ENCODE data around the gene KCNMA1.
"Not testable (repeated sequence)": the region's sequence is repeated elsewhere in the genome, so short reads cannot be mapped to it uniquely, and the experiment has no call there.

The KCNMA1 gene

GRCh38 chr10:77526868-77527617 lies 110.6 kb downstream of the KCNMA1 start:
- Histone ChIP-seq H3K27ac (ENCODE audit: low read depth, low read length) (no peak overlapping the region), H3K27me3 (ENCODE audit: insufficient read depth, low read length) (no peaks in the 10 kb centered on the region), H3K4me1 (ENCODE audit: insufficient read depth, low read length) (peaks cover 38% of the 10 kb centered on the region), H3K36me3 (ENCODE audit: insufficient read depth, low read length) (no peaks in the 10 kb centered on the region), H3K9ac (ENCODE audit: low read depth, low read length) (no peak overlapping the region), H3K9me3 (ENCODE audit: insufficient read depth, low read depth, low read length) (no peaks in the 10 kb centered on the region), H3K4me3 (ENCODE audit: low read length) (no peak overlapping the region)
- 87% methylated on average over 6 of the region's 6 CpGs for WGBS

GRCh38 chr10:77524281-77524711 lies 113.3 kb downstream of the KCNMA1 start:
- Histone ChIP-seq H3K36me3 (ENCODE audit: insufficient read depth, low read length) (no peaks in the 10 kb centered on the region), H3K9me3 (ENCODE audit: insufficient read depth, low read depth, low read length) (0 out of 2 replicates have a peak, but pooled peaks cover 3% of the 10 kb centered on the region), H3K27me3 (ENCODE audit: insufficient read depth, low read length) (no peaks in the 10 kb centered on the region), H3K4me3 (ENCODE audit: low read length) (no peak overlapping the region), H3K4me1 (ENCODE audit: insufficient read depth, low read length) (peaks cover 16% of the 10 kb centered on the region), H3K9ac (ENCODE audit: low read depth, low read length) (no peak overlapping the region), H3K27ac (ENCODE audit: low read depth, low read length) (no peak overlapping the region)
- 74% methylated on average over 4 of the region's 6 CpGs for whole genome bisulfite sequencing

DNA sequence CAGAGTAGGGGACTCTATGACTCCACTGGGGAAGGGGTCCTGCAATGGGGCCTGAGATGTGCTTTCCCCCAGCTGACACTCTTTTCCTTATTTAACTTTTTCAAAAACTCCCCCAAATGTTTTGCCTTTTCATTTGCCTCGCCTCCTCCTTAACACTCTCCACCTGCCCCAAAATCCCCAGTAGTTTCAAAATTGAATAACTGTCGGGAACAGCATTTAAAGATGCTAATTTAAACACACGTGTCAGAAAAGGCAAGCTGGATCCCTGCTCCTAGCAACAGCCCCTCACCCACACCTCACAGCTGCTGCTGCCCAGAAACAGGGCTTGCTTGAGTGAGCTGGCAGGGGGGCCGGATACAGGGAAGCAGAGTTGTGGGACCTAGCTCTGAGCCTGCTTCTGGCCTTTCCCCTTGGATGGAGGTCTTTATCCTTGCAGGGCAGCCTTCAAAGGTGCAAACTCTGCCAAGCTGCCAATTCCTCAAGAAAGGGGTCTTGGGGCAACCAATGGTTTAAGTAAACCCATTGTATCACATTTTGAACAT lies 115.3 kb downstream of the KCNMA1 start:
- H3K27ac ChIP-seq (ENCODE audit: low read depth, low read length) = no peak overlapping the region
- H3K4me1 ChIP-seq (ENCODE audit: insufficient read depth, low read length) = peaks cover 12% of the 10 kb centered on the region
- no peaks in the 10 kb centered on the region for H3K36me3 ChIP-seq (ENCODE audit: insufficient read depth, low read length)
- no peaks in the 10 kb centered on the region for H3K27me3 ChIP-seq (ENCODE audit: insufficient read depth, low read length)
- WGBS = 60% methylated on average over 4 of the region's 4 CpGs
- 0 out of 2 replicates have a peak, but pooled peaks cover 3% of the 10 kb centered on the region for H3K9me3 ChIP-seq (ENCODE audit: insufficient read depth, low read depth, low read length)
- H3K9ac ChIP-seq (ENCODE audit: low read depth, low read length) = no peak overlapping the region
- H3K4me3 ChIP-seq (ENCODE audit: low read length) = no peak overlapping the region

GRCh38 chr10:77520995-77521394 lies 116.6 kb downstream of the KCNMA1 start:
- H3K9me3 ChIP-seq (ENCODE audit: insufficient read depth, low read depth, low read length) = 0 out of 2 replicates have a peak, but pooled peaks cover 3% of the 10 kb centered on the region
- 0 out of 2 replicates have a peak, but pooled peaks cover 2% of the 10 kb centered on the region for H3K4me1 ChIP-seq (ENCODE audit: insufficient read depth, low read length)
- no peak overlapping the region for H3K4me3 ChIP-seq (ENCODE audit: low read length)
- no peaks in the 10 kb centered on the region for H3K36me3 ChIP-seq (ENCODE audit: insufficient read depth, low read length)
- H3K9ac ChIP-seq (ENCODE audit: low read depth, low read length) = no peak overlapping the region
- WGBS = 92% methylated on average over 2 of the region's 2 CpGs
- no peaks in the 10 kb centered on the region for H3K27me3 ChIP-seq (ENCODE audit: insufficient read depth, low read length)
- no peak overlapping the region for H3K27ac ChIP-seq (ENCODE audit: low read depth, low read length)

DNA sequence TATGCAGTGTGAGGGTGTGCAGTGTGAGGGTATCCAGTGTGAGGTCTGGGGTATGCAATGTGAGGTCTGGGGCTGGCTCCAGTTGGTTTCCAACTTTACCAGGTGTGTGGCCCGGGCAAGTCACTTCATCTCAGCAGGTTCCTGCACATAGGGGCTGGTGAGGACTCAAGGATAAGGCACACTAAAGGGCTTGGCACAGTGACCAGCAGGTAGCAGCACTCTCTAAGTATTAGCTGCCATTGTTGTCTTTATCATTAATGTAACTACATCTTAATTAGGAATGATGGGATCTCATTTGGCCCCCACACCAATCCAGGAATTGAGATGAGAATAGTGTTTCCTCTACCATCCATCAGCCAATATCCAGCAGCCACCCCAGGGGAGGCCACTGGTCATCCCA lies 117.3 kb downstream of the KCNMA1 start:
- Histone ChIP-seq H3K36me3 (ENCODE audit: insufficient read depth, low read length) (no peaks in the 10 kb centered on the region), H3K4me3 (ENCODE audit: low read length) (no peak overlapping the region), H3K4me1 (ENCODE audit: insufficient read depth, low read length) (0 out of 2 replicates have a peak, but pooled peaks cover 2% of the 10 kb centered on the region), H3K27ac (ENCODE audit: low read depth, low read length) (no peak overlapping the region), H3K9ac (ENCODE audit: low read depth, low read length) (no peak overlapping the region), H3K27me3 (ENCODE audit: insufficient read depth, low read length) (no peaks in the 10 kb centered on the region), H3K9me3 (ENCODE audit: insufficient read depth, low read depth, low read length) (0 out of 2 replicates have a peak, but pooled peaks cover 3% of the 10 kb centered on the region)
- 86% methylated on average over 1 of the region's 1 CpG for WGBS

- not testable (repeated sequence) for H3K27me3 ChIP-seq (ENCODE audit: insufficient read depth, low read length); H3K36me3 ChIP-seq (ENCODE audit: insufficient read depth, low read length); H3K4me3 ChIP-seq (ENCODE audit: low read length); H3K4me1 ChIP-seq (ENCODE audit: insufficient read depth, low read length); H3K9ac ChIP-seq (ENCODE audit: low read depth, low read length); H3K27ac ChIP-seq (ENCODE audit: low read depth, low read length); H3K9me3 ChIP-seq (ENCODE audit: insufficient read depth, low read depth, low read length)
- WGBS = 54% methylated on average over 2 of the region's 2 CpGs
Measured at GRCh38 chr10:77519791-77520190, 117.8 kb downstream of the KCNMA1 start.

DNA sequence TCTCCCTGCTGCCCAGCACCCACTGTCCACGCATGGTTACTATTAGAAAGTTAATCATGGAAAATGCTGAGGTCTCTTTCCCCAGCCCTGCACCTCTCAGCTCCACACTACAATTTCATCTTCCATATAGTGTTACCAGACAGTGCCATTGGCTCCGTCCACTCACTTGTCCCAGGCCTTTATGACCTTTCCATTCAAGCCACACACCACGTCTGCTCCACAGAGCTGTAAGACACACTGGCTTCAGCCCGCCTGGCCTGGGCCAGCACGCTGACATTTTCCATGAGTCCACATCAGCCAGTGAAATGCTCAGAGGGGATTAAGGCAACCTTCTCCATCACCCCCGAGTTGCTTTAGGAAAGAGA lies 118.7 kb downstream of the KCNMA1 start:
- H3K4me1 ChIP-seq (ENCODE audit: insufficient read depth, low read length) = 0 out of 2 replicates have a peak, but pooled peaks cover 2% of the 10 kb centered on the region
- H3K9me3 ChIP-seq (ENCODE audit: insufficient read depth, low read depth, low read length) = 0 out of 2 replicates have a peak, but pooled peaks cover 3% of the 10 kb centered on the region
- WGBS = 93% methylated on average over 6 of the region's 6 CpGs
- H3K36me3 ChIP-seq (ENCODE audit: insufficient read depth, low read length) = no peaks in the 10 kb centered on the region
- H3K27me3 ChIP-seq (ENCODE audit: insufficient read depth, low read length) = no peaks in the 10 kb centered on the region
- no peak overlapping the region for H3K27ac ChIP-seq (ENCODE audit: low read depth, low read length)
- H3K9ac ChIP-seq (ENCODE audit: low read depth, low read length) = no peak overlapping the region
- H3K4me3 ChIP-seq (ENCODE audit: low read length) = no peak overlapping the region

DNA sequence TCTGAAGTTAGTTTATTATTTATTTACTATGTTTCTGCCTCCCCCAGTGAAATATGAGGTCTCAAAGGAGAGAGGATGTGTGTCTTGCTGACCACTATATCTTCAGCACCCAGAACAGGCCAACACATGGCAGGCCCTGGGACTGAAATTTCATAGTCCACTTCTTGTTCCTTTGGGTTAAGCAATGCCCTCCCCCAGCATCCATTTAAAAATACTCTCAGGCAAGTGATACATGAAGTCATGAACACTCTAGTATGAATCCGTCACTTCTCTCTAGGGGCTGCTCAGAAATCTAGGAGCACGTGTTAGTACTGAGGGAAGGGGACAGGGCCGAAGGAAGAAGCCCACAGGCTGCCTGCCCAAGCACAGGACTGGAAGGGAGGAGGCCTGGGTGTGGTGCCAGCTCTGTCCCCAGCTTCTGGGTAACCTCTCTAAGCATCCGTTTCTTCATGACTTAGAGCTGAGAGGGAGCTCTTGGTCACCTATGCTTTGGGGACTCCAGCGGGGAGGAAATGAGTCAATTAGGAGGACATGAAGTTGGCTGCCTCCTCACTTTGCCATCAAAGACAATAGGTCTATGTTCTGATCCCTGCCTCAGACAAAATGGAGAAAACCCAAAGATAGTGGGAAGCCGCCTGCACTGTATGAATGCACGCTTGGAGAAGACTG lies 119.2 kb downstream of the KCNMA1 start:
- no peak overlapping the region for H3K4me3 ChIP-seq (ENCODE audit: low read length)
- no peaks in the 10 kb centered on the region for H3K36me3 ChIP-seq (ENCODE audit: insufficient read depth, low read length)
- no peak overlapping the region for H3K27ac ChIP-seq (ENCODE audit: low read depth, low read length)
- 0 out of 2 replicates have a peak, but pooled peaks cover 3% of the 10 kb centered on the region for H3K9me3 ChIP-seq (ENCODE audit: insufficient read depth, low read depth, low read length)
- H3K9ac ChIP-seq (ENCODE audit: low read depth, low read length) = no peak overlapping the region
- 0 out of 2 replicates have a peak, but pooled peaks cover 2% of the 10 kb centered on the region for H3K4me1 ChIP-seq (ENCODE audit: insufficient read depth, low read length)
- no peaks in the 10 kb centered on the region for H3K27me3 ChIP-seq (ENCODE audit: insufficient read depth, low read length)
- 90% methylated on average over 7 of the region's 7 CpGs for WGBS

GRCh38 chr10:77516575-77516974 lies 121.0 kb downstream of the KCNMA1 start:
- H3K27ac ChIP-seq (ENCODE audit: low read depth, low read length) = no peak overlapping the region
- H3K4me3 ChIP-seq (ENCODE audit: low read length) = no peak overlapping the region
- H3K27me3 ChIP-seq (ENCODE audit: insufficient read depth, low read length) = no peaks in the 10 kb centered on the region
- H3K36me3 ChIP-seq (ENCODE audit: insufficient read depth, low read length) = no peaks in the 10 kb centered on the region
- peaks cover 7% of the 10 kb centered on the region; the same call in 1 of the 2 replicates for H3K4me1 ChIP-seq (ENCODE audit: insufficient read depth, low read length)
- H3K9me3 ChIP-seq (ENCODE audit: insufficient read depth, low read depth, low read length) = 0 out of 2 replicates have a peak, but pooled peaks cover 3% of the 10 kb centered on the region
- 94% methylated on average over 8 of the region's 8 CpGs for WGBS
- no peak overlapping the region for H3K9ac ChIP-seq (ENCODE audit: low read depth, low read length)

GRCh38 chr10:77514870-77515269 lies 122.7 kb downstream of the KCNMA1 start:
- 90% methylated on average over 3 of the region's 4 CpGs for whole genome bisulfite sequencing
- H3K4me1 ChIP-seq (ENCODE audit: insufficient read depth, low read length) = peaks cover 17% of the 10 kb centered on the region; the same call in 1 of the 2 replicates
- H3K4me3 ChIP-seq (ENCODE audit: low read length) = no peak overlapping the region
- H3K27me3 ChIP-seq (ENCODE audit: insufficient read depth, low read length) = no peaks in the 10 kb centered on the region
- H3K27ac ChIP-seq (ENCODE audit: low read depth, low read length) = no peak overlapping the region
- H3K9me3 ChIP-seq (ENCODE audit: insufficient read depth, low read depth, low read length) = 0 out of 2 replicates have a peak, but pooled peaks cover 2% of the 10 kb centered on the region
- H3K36me3 ChIP-seq (ENCODE audit: insufficient read depth, low read length) = no peaks in the 10 kb centered on the region
- H3K9ac ChIP-seq (ENCODE audit: low read depth, low read length) = no peak overlapping the region

GRCh38 chr10:77513781-77514331 lies 123.8 kb downstream of the KCNMA1 start:
- Histone ChIP-seq H3K9me3 (ENCODE audit: insufficient read depth, low read depth, low read length) (no peaks in the 10 kb centered on the region), H3K27ac (ENCODE audit: low read depth, low read length) (no peak overlapping the region), H3K9ac (ENCODE audit: low read depth, low read length) (no peak overlapping the region), H3K4me1 (ENCODE audit: insufficient read depth, low read length) (peaks cover 17% of the 10 kb centered on the region; the same call in 1 of the 2 replicates), H3K36me3 (ENCODE audit: insufficient read depth, low read length) (no peaks in the 10 kb centered on the region), H3K27me3 (ENCODE audit: insufficient read depth, low read length) (no peaks in the 10 kb centered on the region), H3K4me3 (ENCODE audit: low read length) (no peak overlapping the region)
- 79% methylated on average over 15 of the region's 15 CpGs for WGBS

Data from HUES64 (cell line).